DMS114 treated with DMSO at 0.1 percent for 48 hours (cell line): ENCODE results near the gene TIMD4.
"Not testable (repeated sequence)": the region's sequence is repeated elsewhere in the genome, so short reads cannot be mapped to it uniquely, and the experiment has no call there.

ENCODE experiments used
- DNase-seq: peaks from one replicate; lab custom pipeline; 2025; ENCODE audit not compliant: unreplicated experiment; lab: John Stamatoyannopoulos, UW

Gene TIMD4

DNA sequence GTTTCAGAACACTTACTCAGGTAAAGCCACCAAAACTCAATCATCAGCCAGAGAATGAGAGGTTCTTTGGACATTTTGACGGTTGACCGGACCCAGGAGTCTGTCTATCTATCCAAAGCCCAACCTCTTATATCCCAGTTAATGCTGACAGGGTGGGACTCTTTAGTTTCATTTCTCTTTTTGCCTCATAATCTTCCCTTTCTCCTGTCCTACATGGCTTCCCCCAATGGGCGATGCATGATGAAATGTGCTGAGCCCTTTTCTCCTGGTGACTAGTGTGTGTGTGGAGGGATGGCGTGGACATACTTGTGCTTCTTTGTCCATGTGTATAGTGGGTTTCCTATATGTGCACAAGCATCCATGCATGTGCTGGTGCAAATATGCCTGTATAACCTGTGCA is at the start of gene TIMD4:
Gene TIMD4, minus strand, starts transcription at position 102 of the 400 bp plus-strand sequence. Its CDS starts 28 bp downstream, at position 74.
- no peak for DNase-seq

DNA sequence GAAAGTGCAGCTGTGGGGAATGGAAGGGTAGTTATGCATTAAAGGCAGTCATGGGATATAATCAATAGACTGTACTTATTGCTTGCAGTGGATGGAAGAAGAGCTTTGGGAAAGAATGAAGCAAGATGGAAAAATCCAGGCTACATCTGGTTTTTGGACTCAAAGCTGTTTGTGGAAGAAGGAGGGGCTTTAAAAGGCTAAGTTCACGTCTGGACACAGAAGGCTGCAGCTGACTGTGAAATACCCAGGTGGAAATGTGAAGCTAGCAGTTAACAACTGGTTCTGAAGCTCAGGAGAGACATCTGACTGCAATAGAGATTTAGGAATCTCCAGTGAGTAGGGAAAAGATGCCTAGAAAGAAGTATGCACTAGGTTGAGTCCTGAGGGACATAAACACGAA is 43.2 kb upstream of the TIMD4 start:
- no peak for DNase-seq

GRCh38 chr5:157004893-157005551 is 42.0 kb upstream of the TIMD4 start:
- no peak for DNase-seq

DNA sequence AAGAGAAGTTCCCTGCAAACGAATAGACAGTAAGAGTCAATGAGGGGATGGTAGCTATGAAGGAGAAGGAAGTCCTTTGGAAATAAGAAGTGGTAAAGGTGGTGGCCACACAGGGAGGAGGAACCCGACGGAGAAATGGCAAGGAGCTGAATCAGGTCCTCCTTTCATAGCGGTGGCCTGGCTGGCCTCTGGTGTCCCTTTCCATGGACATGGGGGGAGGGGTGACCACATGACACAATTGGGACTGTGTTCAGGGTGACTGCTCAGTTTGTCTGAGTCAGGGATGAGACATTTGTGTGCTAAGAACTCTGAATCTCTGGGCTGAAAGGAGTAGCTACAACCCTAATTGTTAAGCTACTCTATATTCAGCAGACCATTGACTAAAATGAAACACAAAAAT is 28.7 kb upstream of the TIMD4 start:
- DNase-seq: no peak

- DNase-seq: no peak
These were observed 21.0 kb upstream of the TIMD4 start for GRCh38 chr5:156984064-156984463.

- no peak for DNase-seq
These were observed 18.5 kb upstream of the TIMD4 start for GRCh38 chr5:156981481-156981880.

- DNase-seq: no peak
These were observed 11.3 kb upstream of the TIMD4 start for GRCh38 chr5:156974328-156974727.

DNA sequence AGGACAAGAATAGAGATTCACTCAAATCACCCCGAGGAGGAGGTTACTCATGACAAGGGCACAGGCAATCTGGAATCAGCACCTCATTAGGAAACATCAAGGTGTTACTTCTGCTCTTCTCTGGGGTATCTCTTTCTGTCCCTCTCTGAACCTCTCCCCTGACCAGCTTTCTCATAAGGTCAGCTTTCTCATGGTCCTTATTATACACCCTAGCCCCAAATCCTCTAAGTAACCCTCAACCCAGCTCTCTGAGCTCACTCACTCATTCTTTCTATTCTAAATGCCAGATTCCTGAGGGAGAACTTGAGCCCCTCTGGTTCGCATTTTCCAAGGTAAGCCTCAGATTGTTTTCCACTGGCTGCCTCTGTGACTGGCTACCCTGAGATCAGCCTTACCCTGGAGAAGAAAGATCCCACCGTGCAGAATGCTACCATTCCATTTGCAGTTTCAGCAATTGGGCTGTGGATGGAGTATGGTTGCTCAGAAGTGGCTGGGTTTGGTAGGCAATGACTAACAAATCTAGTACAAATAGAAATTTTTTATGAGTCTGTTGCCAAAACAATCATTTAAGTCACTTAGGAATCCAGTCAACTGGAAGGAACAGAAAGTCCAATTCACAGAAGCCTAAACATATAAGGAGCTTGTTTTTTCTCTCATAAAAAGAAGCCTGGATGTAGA is 9.0 kb upstream of the TIMD4 start:
- DNase-seq: no peak

DNA sequence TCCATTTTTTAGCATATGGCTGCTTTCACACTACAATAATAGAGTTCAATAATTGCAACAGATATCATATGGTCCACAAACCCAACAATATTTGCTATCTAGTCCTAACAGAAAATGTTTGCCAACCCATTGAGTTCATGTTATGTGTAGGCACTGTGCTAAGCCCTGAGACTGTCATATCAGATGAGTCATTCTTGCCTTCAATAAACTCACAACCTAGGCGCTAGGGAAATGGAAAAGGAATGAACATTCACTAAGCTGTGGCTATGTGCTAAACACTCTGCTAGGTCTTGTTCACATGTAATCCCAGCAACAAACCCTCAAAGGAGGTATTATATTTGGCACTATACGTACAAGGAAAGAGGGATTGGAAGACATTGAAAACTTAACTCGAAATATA is 8.4 kb upstream of the TIMD4 start:
- DNase-seq: no peak

GRCh38 chr5:156967386-156967785 is 4.4 kb upstream of the TIMD4 start:
- not testable (repeated sequence) for DNase-seq

DNA sequence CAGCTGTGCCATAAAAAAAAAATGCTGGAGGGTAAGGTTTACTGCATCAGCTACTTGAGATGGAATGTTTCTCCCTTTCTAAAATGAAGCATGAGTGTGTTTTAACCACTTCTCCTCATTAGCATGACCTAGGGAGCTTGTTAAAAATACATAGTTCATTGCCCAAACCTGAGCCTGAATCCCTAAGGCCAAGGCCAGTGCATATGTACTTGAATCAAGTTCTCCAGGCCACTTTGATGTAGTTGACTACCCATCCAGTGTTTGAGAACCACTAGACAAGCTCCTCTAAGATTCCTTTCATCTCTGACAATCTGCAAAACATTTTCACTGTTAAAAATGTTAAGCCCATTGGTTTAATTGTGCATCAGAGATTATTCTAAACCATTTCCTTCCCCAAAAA is 6.7 kb downstream of the TIMD4 start:
- no peak for DNase-seq

DNA sequence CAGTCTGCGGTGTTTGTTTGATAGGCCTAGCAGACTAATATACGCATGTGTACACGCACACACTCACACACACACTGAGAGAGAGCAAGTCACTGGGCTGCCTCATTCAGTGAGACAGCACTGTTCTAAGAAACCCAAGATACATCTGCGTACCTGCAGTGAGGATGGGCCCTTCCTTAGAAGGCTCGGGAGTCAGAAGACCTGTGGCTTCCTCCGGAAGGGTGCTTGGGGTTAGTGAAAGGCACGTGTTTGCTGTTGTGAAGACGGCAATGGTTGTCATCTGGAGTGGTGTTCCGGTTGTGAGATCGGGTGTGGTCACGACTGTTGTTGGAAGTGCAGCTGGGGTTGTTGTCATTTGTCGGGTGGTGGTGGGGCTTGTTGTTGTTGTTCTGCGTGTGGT is 11.7 kb downstream of the TIMD4 start:
- no peak for DNase-seq

DNA sequence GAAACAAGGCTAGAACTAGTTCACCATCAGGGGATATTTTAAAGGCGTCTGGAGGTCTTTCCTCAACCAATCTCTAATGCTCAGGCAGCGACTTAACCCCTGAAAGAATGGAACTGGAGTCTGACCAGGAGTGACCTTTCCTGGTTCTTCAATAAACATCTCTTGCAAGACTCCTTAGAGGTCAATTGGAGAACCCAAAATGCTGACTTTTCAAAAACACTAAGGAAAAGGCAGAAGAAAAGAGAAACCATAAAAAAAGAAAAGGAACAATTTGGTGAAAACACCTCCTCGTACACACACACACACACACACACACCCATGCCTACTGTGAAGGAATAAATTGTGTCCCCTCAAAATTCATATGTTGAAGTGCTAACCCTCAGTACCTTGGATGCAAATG is 12.3 kb downstream of the TIMD4 start:
- DNase-seq: no peak

GRCh38 chr5:156949424-156949823 is 13.6 kb downstream of the TIMD4 start:
- no peak for DNase-seq

DNA sequence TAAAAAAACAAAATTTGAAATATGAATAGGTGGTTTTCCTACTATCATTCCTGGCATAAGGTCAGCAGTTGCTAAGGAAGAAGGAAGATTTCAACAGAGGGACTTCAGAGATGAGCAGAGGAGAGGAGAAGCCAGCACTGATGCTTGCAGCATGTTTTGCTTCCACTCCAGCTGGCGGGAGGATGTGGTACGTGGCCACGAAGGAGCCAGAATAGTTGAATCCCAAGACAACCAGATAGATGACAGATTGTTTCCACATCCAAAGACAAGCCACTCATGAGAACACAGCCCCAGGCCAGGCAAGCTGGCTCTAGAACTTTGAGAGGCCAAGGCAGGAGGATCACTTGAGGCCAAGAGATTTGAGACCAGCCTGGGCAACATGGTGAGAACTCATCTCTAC is 15.1 kb downstream of the TIMD4 start:
- DNase-seq: no peak

DNA sequence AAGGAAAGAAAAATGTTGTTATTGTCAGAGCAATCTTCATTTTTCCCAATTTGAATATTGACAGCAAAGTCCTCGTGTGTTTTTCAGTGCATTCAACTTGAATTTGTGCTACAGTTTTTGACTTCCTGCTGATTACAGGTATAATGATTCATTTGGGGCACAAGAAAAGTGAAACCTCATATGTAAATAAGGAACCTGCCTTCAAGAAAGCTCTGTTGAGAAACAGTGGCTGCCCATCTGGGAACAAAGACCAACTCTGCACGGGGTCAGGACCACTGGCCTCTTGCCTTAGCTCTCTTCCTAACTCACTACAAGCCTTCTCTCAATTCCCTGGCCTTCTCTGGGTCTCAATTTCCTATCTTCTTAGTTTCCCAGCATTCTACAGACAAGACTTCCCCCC is 21.0 kb downstream of the TIMD4 start:
- DNase-seq: no peak

DNA sequence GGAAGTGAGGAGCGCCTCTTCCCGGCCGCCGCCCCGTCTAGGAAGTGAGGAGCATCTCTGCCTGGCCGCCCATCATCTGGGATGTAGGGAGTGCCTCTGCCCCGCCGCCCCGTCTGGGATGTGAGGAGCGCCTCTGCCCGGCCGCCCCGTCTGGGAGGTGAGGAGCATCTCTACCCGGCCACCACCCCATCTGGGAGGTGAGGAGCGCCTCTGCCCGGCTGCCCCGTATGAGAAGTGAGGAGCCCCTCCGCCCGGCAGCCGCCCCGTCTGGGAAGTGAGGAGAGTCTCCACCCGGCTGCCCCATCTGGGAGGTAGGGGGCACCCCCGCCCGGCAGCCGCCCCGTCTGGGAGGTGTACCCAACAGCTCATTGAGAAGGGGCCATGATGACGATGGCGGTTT is 22.6 kb downstream of the TIMD4 start:
- not testable (repeated sequence) for DNase-seq

DNA sequence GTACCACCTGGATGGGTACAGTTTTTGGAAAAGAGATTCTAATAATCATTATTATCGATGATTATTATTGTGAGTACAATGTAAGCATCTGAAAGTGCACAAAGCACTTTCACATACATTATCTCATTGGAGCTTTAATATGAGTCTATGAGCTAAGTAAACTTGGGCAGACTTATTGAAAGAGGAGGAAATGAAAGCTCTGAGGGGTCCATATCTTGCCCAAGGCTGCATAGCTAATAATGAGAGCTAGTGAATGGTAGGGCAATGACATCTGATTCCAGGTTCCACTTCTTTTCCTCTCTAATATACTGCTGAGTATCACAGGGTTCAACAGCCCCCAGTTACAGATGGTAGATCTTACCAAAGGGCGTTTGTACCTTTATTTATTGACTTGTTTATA is 26.1 kb downstream of the TIMD4 start:
- no peak for DNase-seq

DNA sequence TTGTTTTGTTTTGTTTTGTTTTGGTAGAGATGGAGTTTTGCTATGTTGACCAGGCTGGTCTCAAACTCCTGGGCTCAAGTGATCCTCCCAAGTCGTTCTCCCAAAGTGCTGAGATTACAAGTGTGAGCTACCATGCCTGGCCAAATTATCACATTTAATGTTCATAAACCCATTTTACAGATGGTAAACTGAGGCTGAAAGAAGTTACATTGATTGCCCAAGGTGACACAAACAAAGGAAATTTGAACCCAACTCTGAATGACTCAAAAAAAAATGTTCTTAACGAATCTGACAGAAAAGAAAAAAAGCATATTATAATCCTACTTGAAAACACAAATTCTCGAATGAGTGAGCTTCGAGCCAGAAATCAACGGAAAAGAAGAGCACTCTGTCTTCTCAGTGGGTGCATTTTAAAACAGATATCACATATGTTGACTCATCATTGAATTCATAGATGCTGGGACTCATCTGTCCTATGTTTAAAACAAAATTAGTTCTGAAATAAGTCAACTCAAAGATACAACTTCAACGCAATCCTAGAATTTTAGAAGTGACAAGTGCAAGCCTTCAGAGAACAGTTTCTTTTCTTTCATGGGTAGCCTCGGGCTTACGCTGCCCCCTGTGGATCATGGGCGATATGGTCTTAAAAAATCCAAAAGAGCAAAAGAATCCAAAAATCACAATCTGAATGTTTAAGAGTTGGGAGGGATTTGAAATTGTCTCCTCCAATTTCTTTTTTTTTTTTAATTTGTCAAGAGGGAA is 28.4 kb downstream of the TIMD4 start:
- no peak for DNase-seq

DNA sequence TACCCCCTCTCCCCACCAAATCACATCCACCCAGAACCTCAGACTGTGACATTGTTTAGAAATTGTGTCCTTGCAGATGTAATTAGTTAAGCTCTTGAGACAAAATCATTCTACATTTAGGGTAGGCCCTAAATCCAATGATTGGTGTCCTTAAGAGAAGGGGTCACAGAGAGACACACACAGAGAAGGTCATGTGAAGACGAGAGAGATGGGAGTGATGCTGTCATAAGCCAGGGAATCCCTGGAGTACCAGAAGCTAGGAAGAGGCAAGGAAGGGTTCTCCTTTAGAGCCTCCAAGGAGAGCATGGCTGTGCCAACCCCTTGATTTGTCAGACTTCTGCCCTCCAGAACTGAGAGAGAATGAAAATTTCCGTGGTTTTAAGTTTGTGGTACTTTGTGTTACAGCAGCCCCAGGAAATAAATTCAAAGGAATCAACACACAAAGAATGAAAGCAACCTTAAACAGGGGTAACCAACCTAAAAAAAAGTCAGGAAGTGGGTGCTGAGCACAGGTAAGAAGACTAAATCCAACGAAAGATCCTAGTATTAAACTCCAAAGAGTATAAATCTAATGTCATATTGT is 33.6 kb downstream of the TIMD4 start:
- no peak for DNase-seq

- no peak for DNase-seq
These were observed 35.5 kb downstream of the TIMD4 start for GRCh38 chr5:156927545-156927944.

DNA sequence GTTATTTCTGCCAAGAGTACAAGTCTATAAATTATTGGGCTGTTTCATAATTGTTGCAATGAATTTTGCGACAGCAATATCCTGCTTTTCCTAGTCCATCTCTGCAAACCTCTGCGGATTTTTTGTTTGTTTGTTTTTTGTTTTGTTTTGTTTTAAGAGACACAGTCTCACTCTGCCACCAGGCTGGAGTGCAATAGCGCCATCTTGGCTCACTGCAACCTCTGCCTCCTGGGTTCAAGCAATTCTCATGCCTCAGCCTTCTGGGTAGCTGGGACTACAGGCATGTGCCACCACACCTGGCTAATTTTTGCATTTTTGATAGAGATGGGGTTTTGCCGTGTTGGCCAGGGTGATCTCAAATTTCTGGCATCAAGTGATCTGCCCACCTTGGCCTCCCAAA is 37.3 kb downstream of the TIMD4 start:
- DNase-seq: not testable (repeated sequence)
